ENCODE results near the gene CCDC85A.

CCDC85A gene

DNA sequence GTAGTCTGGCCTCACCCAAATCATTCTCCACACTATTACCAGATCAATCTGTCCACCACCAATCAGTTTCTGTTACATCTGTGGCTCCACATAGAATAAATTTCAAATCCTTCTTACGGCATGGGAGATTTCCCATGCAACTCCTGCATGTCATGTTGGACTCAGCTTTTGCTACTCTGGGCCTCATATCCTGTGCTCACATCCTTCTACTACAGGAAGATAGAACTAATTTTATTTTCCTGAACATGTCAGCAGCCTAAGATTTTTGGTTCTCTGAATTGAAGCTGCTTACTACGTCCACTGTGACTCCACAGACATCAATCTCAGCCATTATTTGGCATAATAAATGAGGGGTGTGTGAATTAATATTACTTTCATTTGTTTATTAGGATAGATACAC, 181.1 kb downstream of the CCDC85A start:
- TF ChIP-seq, protein P1, sequence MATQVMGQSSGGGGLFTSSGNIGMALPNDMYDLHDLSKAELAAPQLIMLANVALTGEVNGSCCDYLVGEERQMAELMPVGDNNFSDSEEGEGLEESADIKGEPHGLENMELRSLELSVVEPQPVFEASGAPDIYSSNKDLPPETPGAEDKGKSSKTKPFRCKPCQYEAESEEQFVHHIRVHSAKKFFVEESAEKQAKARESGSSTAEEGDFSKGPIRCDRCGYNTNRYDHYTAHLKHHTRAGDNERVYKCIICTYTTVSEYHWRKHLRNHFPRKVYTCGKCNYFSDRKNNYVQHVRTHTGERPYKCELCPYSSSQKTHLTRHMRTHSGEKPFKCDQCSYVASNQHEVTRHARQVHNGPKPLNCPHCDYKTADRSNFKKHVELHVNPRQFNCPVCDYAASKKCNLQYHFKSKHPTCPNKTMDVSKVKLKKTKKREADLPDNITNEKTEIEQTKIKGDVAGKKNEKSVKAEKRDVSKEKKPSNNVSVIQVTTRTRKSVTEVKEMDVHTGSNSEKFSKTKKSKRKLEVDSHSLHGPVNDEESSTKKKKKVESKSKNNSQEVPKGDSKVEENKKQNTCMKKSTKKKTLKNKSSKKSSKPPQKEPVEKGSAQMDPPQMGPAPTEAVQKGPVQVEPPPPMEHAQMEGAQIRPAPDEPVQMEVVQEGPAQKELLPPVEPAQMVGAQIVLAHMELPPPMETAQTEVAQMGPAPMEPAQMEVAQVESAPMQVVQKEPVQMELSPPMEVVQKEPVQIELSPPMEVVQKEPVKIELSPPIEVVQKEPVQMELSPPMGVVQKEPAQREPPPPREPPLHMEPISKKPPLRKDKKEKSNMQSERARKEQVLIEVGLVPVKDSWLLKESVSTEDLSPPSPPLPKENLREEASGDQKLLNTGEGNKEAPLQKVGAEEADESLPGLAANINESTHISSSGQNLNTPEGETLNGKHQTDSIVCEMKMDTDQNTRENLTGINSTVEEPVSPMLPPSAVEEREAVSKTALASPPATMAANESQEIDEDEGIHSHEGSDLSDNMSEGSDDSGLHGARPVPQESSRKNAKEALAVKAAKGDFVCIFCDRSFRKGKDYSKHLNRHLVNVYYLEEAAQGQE (IDR thresholded peaks at IDR 0.05; ENCODE audit: low read depth), result no peak

DNA sequence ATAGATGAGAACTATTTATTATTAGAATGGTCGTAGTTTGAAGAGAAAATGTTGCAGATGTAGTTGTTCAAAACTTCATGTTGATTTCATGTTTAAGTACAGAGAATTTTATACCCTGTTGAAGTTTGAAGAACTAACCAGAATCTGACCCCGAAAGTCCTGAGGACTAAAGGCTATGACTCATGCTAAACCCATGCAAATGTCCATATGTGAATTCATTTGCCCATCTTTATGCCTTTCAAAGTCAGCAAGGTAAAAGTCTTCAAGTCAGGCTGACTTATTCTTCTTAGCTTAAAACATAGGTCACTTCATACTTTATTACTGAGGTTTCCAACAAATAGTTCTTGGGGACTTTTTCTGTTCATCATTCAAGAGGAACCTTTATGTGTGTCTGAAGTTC, 185.5 kb downstream of the CCDC85A start:
- TF ChIP-seq TCF12 (IDR thresholded peaks at IDR 0.05; ENCODE audit: low read depth), result no peak
- TF ChIP-seq, protein P1 (IDR thresholded peaks at IDR 0.05; ENCODE audit: low read depth), result no peak
- no peak for TF ChIP-seq TAF1 (IDR thresholded peaks at IDR 0.05; ENCODE audit: low read depth)
- TF ChIP-seq EP300 (IDR thresholded peaks at IDR 0.05; ENCODE audit: borderline replicate concordance), result no peak
- no peak for TF ChIP-seq YY1 (IDR thresholded peaks at IDR 0.05; ENCODE audit: low read depth)
- TF ChIP-seq TEAD4 (IDR thresholded peaks at IDR 0.05), result no peak
- TF ChIP-seq CEBPB (IDR thresholded peaks at IDR 0.05), result no peak
- no peak for TF ChIP-seq NFIC (IDR thresholded peaks at IDR 0.05)
- no peak for TF ChIP-seq FOXM1 (IDR thresholded peaks at IDR 0.05; ENCODE audit: borderline replicate concordance, low read depth)
- TF ChIP-seq, protein P2, sequence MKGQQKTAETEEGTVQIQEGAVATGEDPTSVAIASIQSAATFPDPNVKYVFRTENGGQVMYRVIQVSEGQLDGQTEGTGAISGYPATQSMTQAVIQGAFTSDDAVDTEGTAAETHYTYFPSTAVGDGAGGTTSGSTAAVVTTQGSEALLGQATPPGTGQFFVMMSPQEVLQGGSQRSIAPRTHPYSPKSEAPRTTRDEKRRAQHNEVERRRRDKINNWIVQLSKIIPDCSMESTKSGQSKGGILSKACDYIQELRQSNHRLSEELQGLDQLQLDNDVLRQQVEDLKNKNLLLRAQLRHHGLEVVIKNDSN (IDR thresholded peaks at IDR 0.05), result no peak
- TF ChIP-seq, protein P3, sequence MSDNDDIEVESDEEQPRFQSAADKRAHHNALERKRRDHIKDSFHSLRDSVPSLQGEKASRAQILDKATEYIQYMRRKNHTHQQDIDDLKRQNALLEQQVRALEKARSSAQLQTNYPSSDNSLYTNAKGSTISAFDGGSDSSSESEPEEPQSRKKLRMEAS (IDR thresholded peaks at IDR 0.05), result no peak
- TF ChIP-seq ZBTB7A (IDR thresholded peaks at IDR 0.05; ENCODE audit: low read depth), result no peak
- TF ChIP-seq EGR1 (IDR thresholded peaks at IDR 0.05), result no peak
- no peak for TF ChIP-seq RAD21 (IDR thresholded peaks at IDR 0.05; ENCODE audit: low read depth)
- no peak for TF ChIP-seq CREB1 (IDR thresholded peaks at IDR 0.05; ENCODE audit: low read depth)

DNA sequence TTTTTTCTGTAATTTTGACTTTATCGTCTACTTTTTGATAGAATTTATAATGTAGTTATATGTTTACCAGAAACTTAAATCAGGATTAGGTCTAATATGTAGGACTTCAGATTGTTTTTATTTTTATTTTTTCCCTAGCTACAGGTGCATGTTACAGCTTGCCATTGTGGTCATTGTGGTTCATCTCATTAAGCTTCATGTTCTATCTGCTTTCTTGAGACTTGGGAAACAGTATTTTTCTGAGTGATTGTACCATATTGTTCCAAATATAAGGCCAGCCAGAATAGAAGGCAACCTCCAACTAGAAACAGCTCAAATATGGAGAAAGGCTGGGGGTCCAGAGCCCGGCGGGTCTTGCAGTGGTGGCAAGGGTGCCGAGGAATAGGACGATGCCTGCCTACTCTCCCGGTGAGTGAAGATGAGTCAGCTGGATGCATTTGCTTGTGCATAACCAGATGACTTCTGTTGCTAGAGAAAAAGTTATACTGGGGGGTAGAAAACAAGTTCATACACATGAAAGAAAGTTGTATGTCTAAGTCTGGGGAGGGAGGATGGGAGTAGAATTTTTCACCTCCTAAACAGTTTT, 188.4 kb downstream of the CCDC85A start:
- TF ChIP-seq, protein P1 (IDR thresholded peaks at IDR 0.05; ENCODE audit: low read depth), result no peak
- TF ChIP-seq CEBPB (IDR thresholded peaks at IDR 0.05) (no peak), RAD21 (IDR thresholded peaks at IDR 0.05; ENCODE audit: low read depth) (no peak), EP300 (IDR thresholded peaks at IDR 0.05; ENCODE audit: borderline replicate concordance) (no peak), NFIC (IDR thresholded peaks at IDR 0.05) (no peak), TEAD4 (IDR thresholded peaks at IDR 0.05) (no peak), EGR1 (IDR thresholded peaks at IDR 0.05) (no peak), FOXM1 (IDR thresholded peaks at IDR 0.05; ENCODE audit: borderline replicate concordance, low read depth) (no peak), TCF12 (IDR thresholded peaks at IDR 0.05; ENCODE audit: low read depth) (no peak), TAF1 (IDR thresholded peaks at IDR 0.05; ENCODE audit: low read depth) (no peak), ZBTB7A (IDR thresholded peaks at IDR 0.05; ENCODE audit: low read depth) (no peak), CREB1 (IDR thresholded peaks at IDR 0.05; ENCODE audit: low read depth) (no peak), YY1 (IDR thresholded peaks at IDR 0.05; ENCODE audit: low read depth) (no peak)
- TF ChIP-seq, protein P2 (IDR thresholded peaks at IDR 0.05), result no peak
- TF ChIP-seq, protein P3 (IDR thresholded peaks at IDR 0.05), result no peak

DNA sequence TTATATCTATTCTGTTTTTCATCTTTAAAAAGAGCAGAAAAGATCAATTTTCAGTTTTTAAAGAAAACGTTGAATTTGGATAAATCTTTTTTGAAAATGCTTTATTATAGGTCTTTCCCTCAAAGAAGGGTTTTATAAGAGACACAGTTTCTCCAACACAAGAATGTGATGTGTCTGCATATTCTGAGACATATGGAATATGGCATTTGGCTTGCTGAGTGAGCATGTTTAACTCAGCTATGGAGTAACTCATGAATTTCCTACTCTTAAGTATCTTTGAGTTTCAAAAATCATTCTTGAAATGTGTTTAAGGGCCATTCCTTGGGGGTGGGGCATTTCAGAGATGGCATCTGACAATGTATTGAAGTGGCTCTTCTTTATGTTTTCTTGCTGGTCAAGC, 191.5 kb downstream of the CCDC85A start:
- no peak for TF ChIP-seq EGR1 (IDR thresholded peaks at IDR 0.05)
- TF ChIP-seq CREB1 (IDR thresholded peaks at IDR 0.05; ENCODE audit: low read depth), result no peak
- no peak for TF ChIP-seq FOXM1 (IDR thresholded peaks at IDR 0.05; ENCODE audit: borderline replicate concordance, low read depth)
- no peak for TF ChIP-seq ZBTB7A (IDR thresholded peaks at IDR 0.05; ENCODE audit: low read depth)

Data from Ishikawa (cell line).